Gastroesophageal sphincter (tissue), 3 donors: ENCODE measurements around the gene CPSF7.
"Not testable (repeated sequence)": the region's sequence is repeated elsewhere in the genome, so short reads cannot be mapped to it uniquely, and the experiment has no call there.

Experiments
- EP300 ChIP-seq: sonication (generic); formaldehyde crosslinking; IDR thresholded peaks from one replicate; pipeline ENCODE4 v1.6.1; 2017; ENCODE audit warnings: antibody characterized with exemption, mild to moderate bottlenecking
- POLR2A ChIP-seq, 2 donors: fragments of 450-650 bp; IDR thresholded peaks; one replicate each; pipeline ENCODE4 v1.6.1; 2017; ENCODE audit warnings: antibody characterized with exemption in 2 of 2, mild to moderate bottlenecking in 2 of 2, moderate library complexity in 1 of 2
- TF ChIP-seq, protein P1 (sequence below), 4 experiments: fragments of 200-600 bp in 2 of 4; fragments of 450-650 bp in 2 of 4; sonication (generic) in 1 of 4; IDR thresholded peaks; one replicate each; pipeline ENCODE4 v1.5.1; 2017 to 2019; ENCODE audit warnings: antibody characterized with exemption in 4 of 4, mild to moderate bottlenecking in 2 of 4, moderate library complexity in 2 of 4

DNA sequence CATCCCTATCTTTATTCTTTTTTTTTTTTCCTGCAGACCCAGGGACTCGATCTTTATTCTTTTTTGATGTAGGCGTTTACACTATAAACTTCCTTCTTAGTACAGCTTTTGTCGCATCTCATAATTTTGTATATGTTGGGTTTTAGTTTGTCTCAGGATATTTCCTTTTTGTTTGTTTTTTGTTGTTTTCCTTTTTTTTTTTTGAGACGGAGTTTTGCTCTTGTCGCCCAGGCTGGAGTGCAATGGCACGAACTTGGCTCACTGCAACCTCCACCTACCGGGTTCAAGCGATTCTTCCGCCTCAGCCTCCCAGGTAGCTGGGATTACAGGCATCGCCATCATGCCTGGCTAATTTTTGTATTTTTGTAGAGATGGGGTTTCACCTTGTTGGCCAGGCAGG is 1.1 kb upstream of the CPSF7 start:
- not testable (repeated sequence) for TF ChIP-seq POLR2A (IDR thresholded peaks at IDR 0.05); EP300
- TF ChIP-seq, protein P1, sequence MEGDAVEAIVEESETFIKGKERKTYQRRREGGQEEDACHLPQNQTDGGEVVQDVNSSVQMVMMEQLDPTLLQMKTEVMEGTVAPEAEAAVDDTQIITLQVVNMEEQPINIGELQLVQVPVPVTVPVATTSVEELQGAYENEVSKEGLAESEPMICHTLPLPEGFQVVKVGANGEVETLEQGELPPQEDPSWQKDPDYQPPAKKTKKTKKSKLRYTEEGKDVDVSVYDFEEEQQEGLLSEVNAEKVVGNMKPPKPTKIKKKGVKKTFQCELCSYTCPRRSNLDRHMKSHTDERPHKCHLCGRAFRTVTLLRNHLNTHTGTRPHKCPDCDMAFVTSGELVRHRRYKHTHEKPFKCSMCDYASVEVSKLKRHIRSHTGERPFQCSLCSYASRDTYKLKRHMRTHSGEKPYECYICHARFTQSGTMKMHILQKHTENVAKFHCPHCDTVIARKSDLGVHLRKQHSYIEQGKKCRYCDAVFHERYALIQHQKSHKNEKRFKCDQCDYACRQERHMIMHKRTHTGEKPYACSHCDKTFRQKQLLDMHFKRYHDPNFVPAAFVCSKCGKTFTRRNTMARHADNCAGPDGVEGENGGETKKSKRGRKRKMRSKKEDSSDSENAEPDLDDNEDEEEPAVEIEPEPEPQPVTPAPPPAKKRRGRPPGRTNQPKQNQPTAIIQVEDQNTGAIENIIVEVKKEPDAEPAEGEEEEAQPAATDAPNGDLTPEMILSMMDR (IDR thresholded peaks at IDR 0.05), result not testable (repeated sequence)
